Measurements from ENCODE around the gene MICAL1.

DNA sequence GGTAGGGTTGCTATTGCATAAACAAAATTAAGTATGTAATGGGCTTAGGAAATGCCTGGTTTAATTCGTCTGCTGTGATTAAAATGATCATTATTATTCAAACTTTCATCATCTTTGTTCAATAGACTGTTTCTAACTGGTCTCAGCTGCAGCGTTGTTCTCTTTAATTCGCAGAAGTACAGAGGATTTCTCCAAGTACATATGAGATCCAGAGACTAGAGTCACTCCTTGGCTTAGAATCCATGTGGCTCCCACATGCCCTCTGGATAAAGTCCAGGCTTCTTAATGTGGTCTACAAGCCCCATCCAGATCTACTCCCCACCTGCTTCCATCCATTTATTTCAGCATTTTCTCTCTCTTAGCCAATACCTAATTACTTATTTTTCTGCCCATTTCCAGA is 28.6 kb upstream of the MICAL1 start:
- TF ChIP-seq CTCF (IDR thresholded peaks at IDR 0.05; ENCODE audit: low read depth, low read length) (no peak), POLR2A (IDR thresholded peaks at IDR 0.05; ENCODE audit: extremely low read depth, insufficient read length) (no peak)
